Smooth muscle cell (in vitro differentiated cells): Measurements from ENCODE around the gene SEPTIN5. TPM values are rescaled to one million over a fixed set of nuclear protein-coding genes. Genes with fewer than 3 reads are reported as not detected.

Source experiments
- DNase-seq: peaks from one replicate; lab custom pipeline; 2025; ENCODE audit not compliant: unreplicated experiment; lab: John Stamatoyannopoulos, UW
- H2AFZ ChIP-seq: fragments of 200-600 bp; sonication (generic); 2 replicates; pipeline ENCODE4 v1.6.0; 2016; ENCODE audit warnings: antibody characterized with exemption, low read depth, mild to moderate bottlenecking
- H3F3A ChIP-seq: fragments of 200-600 bp; sonication (generic); 2 replicates; pipeline ENCODE4 v1.6.0; 2017; ENCODE audit warnings: antibody characterized with exemption, low read depth
- H3K27ac ChIP-seq: fragments of 200-600 bp; sonication (generic); 2 replicates; pipeline ENCODE4 v1.5.1; 2016; ENCODE audit warnings: low read depth, mild to moderate bottlenecking
- H3K27me3 ChIP-seq: fragments of 200-600 bp; sonication (generic); 2 replicates; pipeline ENCODE4 v1.6.1; 2016; ENCODE audit warnings: low read depth, mild to moderate bottlenecking
- H3K36me3 ChIP-seq: fragments of 200-600 bp; sonication (generic); 2 replicates; pipeline ENCODE4 v1.5.1; 2016; ENCODE audit warnings: low read depth
- H3K4me1 ChIP-seq: fragments of 200-600 bp; sonication (generic); 2 replicates; pipeline ENCODE4 v1.5.1; 2016; ENCODE audit warnings: low read depth
- H3K4me2 ChIP-seq: fragments of 200-600 bp; sonication (generic); 2 replicates; pipeline ENCODE4 v1.6.0; 2016; ENCODE audit warnings: mild to moderate bottlenecking
- H3K4me3 ChIP-seq: fragments of 200-600 bp; sonication (generic); 2 replicates; pipeline ENCODE4 v1.5.1; 2016; ENCODE audit warnings: mild to moderate bottlenecking
- H3K79me2 ChIP-seq: fragments of 200-600 bp; sonication (generic); 2 replicates; pipeline ENCODE4 v1.6.0; 2016; ENCODE audit warnings: low read depth, mild to moderate bottlenecking
- H3K9ac ChIP-seq: fragments of 200-600 bp; sonication (generic); 2 replicates; pipeline ENCODE4 v1.6.0; 2016; ENCODE audit warnings: low read depth
- H3K9me3 ChIP-seq: fragments of 200-600 bp; sonication (generic); replicated peaks from 2 replicates; pipeline ENCODE4 v1.5.1; 2016; ENCODE audit warnings: low read depth
- H4K20me1 ChIP-seq: fragments of 200-600 bp; sonication (generic); 2 replicates; pipeline ENCODE4 v1.6.0; 2016; ENCODE audit warnings: low read depth
- WGBS: methylation state at CpG from one replicate; pipeline ENCODE4 v1.1.7; 2016; ENCODE audit warnings: low lambda C conversion rate; 5-methylcytosine and 5-hydroxymethylcytosine counted together
- polyA plus RNA-seq: library from polyadenylated mRNA; unstranded; fragments of >200 nt; fragmentation: Nextera tagmentation; extraction: Ambion mirVana; gene quantifications from 2 replicates; pipeline ENCODE4 v1.2.1, GENCODE V29; 2016
- total RNA-seq: library from RNA; depleted of rRNA; stranded (reverse); fragments of >200 nt; gene quantifications from 2 replicates; pipeline ENCODE4 v1.2.3, GENCODE V29; 2014
- TF ChIP-seq, protein P1 (sequence below): fragments of 200-600 bp; sonication (generic); IDR thresholded peaks from 2 replicates; pipeline ENCODE4 v1.5.1; 2017; ENCODE audit warnings: borderline replicate concordance, mild to moderate bottlenecking, antibody characterized with exemption; ENCODE audit not compliant: insufficient read depth, poor library complexity, severe bottlenecking

Gene SEPTIN5
- total and polyA plus RNA-seq, 2 experiments from 2014 or later, result 26.6 to 64.1 TPM

DNA sequence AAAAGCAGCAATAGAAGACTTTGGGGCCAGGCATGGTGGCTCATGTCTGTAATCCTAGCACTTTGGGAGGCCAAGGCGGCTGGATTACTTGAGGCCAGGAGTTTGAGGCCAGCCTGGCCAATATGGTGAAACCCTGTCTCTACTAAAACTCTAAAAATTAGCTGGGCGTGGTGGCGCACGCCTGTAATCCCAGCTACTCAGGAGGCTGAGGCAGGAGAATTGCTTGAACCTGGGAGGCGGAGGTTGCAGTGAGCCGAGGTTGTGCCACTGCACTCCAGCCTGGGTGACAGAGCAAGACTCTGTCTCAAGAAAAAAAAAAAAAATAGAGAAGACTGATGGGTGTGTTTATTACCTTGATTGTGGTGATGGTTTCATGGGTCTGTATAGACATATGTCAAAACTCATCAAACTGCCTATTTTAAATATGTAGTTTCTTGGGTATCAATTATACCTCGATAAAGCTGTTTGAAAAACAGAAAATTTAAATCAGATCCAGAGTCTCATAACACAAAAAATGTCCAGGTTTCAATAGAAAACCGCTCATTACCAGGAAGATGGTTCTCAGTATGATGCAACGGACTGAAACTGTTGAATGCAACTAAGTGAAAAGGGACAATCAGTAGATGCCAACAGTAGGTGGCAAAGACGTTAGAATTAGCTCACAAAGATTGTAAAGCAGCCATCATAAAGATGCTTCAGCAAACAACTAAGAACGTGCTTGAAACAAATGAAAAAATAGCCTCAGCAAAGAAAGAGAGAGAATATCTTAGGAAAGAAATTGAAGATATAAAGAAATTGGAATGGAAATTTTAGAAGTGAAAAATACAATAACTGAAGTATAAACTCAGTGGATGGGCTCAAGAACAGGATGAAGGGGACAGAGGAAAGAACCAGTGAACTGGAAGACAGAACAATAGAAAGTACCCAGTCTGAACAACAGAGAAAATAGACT, 33.1 kb upstream of the SEPTIN5 start:
- H3K9ac ChIP-seq, result no peak overlapping the region
- no peaks in the 10 kb centered on the region for H3K36me3 ChIP-seq
- no peak for DNase-seq
- H3K4me2 ChIP-seq, result no peak overlapping the region
- no peak overlapping the region for H2AFZ ChIP-seq
- no peaks in the 10 kb centered on the region for H3K9me3 ChIP-seq
- WGBS, result 94% methylated on average over 11 of the region's 11 CpGs
- H3K4me3 ChIP-seq, result no peak overlapping the region
- no peaks in the 10 kb centered on the region for H3F3A ChIP-seq
- no peaks in the 10 kb centered on the region for H3K79me2 ChIP-seq
- no peaks in the 10 kb centered on the region for H3K27me3 ChIP-seq
- no peaks in the 10 kb centered on the region for H3K4me1 ChIP-seq
- no peak overlapping the region for H3K27ac ChIP-seq
- TF ChIP-seq, protein P1, sequence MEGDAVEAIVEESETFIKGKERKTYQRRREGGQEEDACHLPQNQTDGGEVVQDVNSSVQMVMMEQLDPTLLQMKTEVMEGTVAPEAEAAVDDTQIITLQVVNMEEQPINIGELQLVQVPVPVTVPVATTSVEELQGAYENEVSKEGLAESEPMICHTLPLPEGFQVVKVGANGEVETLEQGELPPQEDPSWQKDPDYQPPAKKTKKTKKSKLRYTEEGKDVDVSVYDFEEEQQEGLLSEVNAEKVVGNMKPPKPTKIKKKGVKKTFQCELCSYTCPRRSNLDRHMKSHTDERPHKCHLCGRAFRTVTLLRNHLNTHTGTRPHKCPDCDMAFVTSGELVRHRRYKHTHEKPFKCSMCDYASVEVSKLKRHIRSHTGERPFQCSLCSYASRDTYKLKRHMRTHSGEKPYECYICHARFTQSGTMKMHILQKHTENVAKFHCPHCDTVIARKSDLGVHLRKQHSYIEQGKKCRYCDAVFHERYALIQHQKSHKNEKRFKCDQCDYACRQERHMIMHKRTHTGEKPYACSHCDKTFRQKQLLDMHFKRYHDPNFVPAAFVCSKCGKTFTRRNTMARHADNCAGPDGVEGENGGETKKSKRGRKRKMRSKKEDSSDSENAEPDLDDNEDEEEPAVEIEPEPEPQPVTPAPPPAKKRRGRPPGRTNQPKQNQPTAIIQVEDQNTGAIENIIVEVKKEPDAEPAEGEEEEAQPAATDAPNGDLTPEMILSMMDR, result no peak
- H4K20me1 ChIP-seq, result no peaks in the 10 kb centered on the region

DNA sequence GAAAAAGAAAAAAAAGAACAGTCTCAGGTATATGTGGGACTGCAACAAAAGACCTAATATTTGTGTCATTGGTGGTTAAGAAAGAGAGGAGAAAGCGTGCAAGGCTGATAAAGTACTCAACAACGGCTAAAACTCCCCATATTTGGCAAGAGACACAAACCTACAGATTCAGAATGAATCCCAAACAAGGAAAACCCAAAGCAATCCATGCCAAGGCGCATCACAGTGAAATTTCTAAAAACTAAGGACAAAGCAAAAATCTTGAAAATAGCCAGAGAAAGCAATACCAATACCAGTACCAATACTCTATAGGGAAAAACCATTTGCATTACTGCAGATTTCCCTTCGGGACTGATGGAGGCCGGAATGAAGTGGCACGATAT, 32.4 kb upstream of the SEPTIN5 start:
- Histone ChIP-seq H3K9ac (no peak overlapping the region), H3K36me3 (no peaks in the 10 kb centered on the region), H3K9me3 (no peaks in the 10 kb centered on the region), H3K4me1 (no peaks in the 10 kb centered on the region), H3K79me2 (no peaks in the 10 kb centered on the region), H3K4me3 (no peak overlapping the region), H4K20me1 (no peaks in the 10 kb centered on the region), H3K4me2 (no peak overlapping the region), H3K27ac (no peak overlapping the region), H3F3A (no peaks in the 10 kb centered on the region), H3K27me3 (no peaks in the 10 kb centered on the region), H2AFZ (no peak overlapping the region)
- DNase-seq, result no peak
- WGBS, result 92% methylated on average over 6 of the region's 6 CpGs
- TF ChIP-seq, protein P1, result no peak

DNA sequence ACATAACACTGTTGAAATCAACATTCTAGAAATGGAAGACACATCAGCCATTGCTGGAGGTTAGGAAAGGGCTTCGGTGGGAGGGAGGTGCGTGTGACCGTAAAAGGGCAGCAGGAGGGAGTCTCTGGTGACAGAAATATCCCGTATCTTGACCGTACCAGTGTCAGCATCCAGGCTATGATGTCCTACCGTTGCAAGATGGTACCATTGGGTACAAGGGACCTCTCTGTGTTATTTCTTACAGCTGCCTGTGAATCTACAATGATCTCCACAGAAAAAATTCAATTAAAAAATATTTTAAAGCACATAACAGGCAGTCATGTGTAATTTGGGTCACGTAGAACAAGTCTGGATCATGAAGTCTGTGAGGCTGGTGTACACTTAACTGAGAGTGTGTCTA, 27.4 kb upstream of the SEPTIN5 start:
- no peaks in the 10 kb centered on the region for H3K36me3 ChIP-seq
- H3K4me3 ChIP-seq, result no peak overlapping the region
- TF ChIP-seq, protein P1, result no peak
- WGBS, result 92% methylated on average over 7 of the region's 7 CpGs
- no peaks in the 10 kb centered on the region for H3K9me3 ChIP-seq
- no peaks in the 10 kb centered on the region for H3F3A ChIP-seq
- no peaks in the 10 kb centered on the region for H3K79me2 ChIP-seq
- no peak overlapping the region for H3K9ac ChIP-seq
- no peaks in the 10 kb centered on the region for H3K27me3 ChIP-seq
- DNase-seq, result no peak
- H3K27ac ChIP-seq, result no peak overlapping the region
- peaks cover 8% of the 10 kb centered on the region for H3K4me1 ChIP-seq
- no peaks in the 10 kb centered on the region for H4K20me1 ChIP-seq
- H2AFZ ChIP-seq, result no peak overlapping the region
- H3K4me2 ChIP-seq, result no peak overlapping the region
